Retinal pigment epithelial cell (primary cell): ENCODE results near the gene XPR1.
"Not testable (repeated sequence)": the region's sequence is repeated elsewhere in the genome, so short reads cannot be mapped to it uniquely, and the experiment has no call there.

Experiments
- DNase-seq: peaks from one replicate; pipeline ENCODE4 v3.0.0-alpha.2; 2010; ENCODE audit warnings: low read depth
- H3K4me3 ChIP-seq: 2 replicates; pipeline ENCODE4 v1.5.1; 2011; ENCODE audit warnings: mild to moderate bottlenecking, low read length, control low read depth, moderate library complexity
- CTCF ChIP-seq: conservative IDR thresholded peaks from 2 replicates; pipeline ENCODE4 v1.5.1; 2011; ENCODE audit warnings: low read depth, low read length, control low read depth, inconsistent platforms

XPR1 gene

GRCh38 chr1:180781718-180782117, 149.9 kb downstream of the XPR1 start:
- TF ChIP-seq CTCF = no peak
- DNase-seq = no peak
- H3K4me3 ChIP-seq = no peak overlapping the region

GRCh38 chr1:180785291-180785690, 153.5 kb downstream of the XPR1 start:
- no peak for DNase-seq
- TF ChIP-seq CTCF = no peak
- no peak overlapping the region for H3K4me3 ChIP-seq

GRCh38 chr1:180785887-180786286, 154.1 kb downstream of the XPR1 start:
- TF ChIP-seq CTCF = no peak
- no peak overlapping the region for H3K4me3 ChIP-seq
- DNase-seq = no peak

- no peak overlapping the region for H3K4me3 ChIP-seq
- no peak for DNase-seq
- TF ChIP-seq CTCF = no peak
Measured at GRCh38 chr1:180786624-180787023, 154.8 kb downstream of the XPR1 start.

- no peak overlapping the region for H3K4me3 ChIP-seq
- no peak for DNase-seq
- TF ChIP-seq CTCF = no peak
Measured at GRCh38 chr1:180787628-180788307, 155.9 kb downstream of the XPR1 start.

- no peak for TF ChIP-seq CTCF
Measured at GRCh38 chr1:180789460-180789859, 157.6 kb downstream of the XPR1 start.

GRCh38 chr1:180791152-180791551, 159.3 kb downstream of the XPR1 start:
- H3K4me3 ChIP-seq = not testable (repeated sequence)

More at GRCh38 chr1:180789460-180789859, 157.6 kb downstream of the XPR1 start:
- no peak overlapping the region for H3K4me3 ChIP-seq
- no peak for DNase-seq

More at GRCh38 chr1:180791152-180791551, 159.3 kb downstream of the XPR1 start:
- not testable (repeated sequence) for DNase-seq
